PC-3 (cell line): ENCODE measurements around the gene SYNJ2. TPM values are rescaled to one million over a fixed set of nuclear protein-coding genes. Genes with fewer than 3 reads are reported as not detected.

Experiments used
- ATAC-seq: fragments of 200-7000 bp; cut with Tn5 transposase; 2 replicates; pipeline ENCODE4 v1.9.1; 2020; ENCODE audit warnings: mild to moderate bottlenecking, moderate library complexity
- BruUV-seq: library from RNA; stranded (reverse); fragments of 400-500 nt; replicated peaks from 2 replicates; lab custom pipeline; 2021; lab: Mats Ljungman, UMichigan
- CTCF ChIA-PET: fragments of 300-600 bp; sonication (Branson Sonifier 250); formaldehyde crosslinking; loops from one replicate; lab custom pipeline; 2022; ENCODE audit warnings: antibody characterized with exemption; lab: Charles Lee
- POLR2A ChIA-PET: fragments of 300-600 bp; sonication (Branson Sonifier 250); formaldehyde crosslinking; loops from one replicate; lab custom pipeline; 2022; ENCODE audit warnings: antibody characterized with exemption; ENCODE audit not compliant: unreplicated experiment; lab: Charles Lee
- DNase-seq: peaks from one replicate; pipeline ENCODE4 v3.0.0-alpha.2; 2015
- H2AFZ ChIP-seq: fragments of 300-600 bp; sonication (generic); 2 replicates; pipeline ENCODE4 v1.6.0; 2016; ENCODE audit warnings: antibody characterized with exemption, low read length
- H3F3A ChIP-seq: fragments of 300-600 bp; sonication (generic); one replicate; pipeline ENCODE4 v1.6.0; 2017; ENCODE audit warnings: antibody characterized with exemption, low read length, control low read depth, mild to moderate bottlenecking; ENCODE audit not compliant: unreplicated experiment
- H3K27ac ChIP-seq: fragments of 300-600 bp; sonication (generic); 2 replicates; pipeline ENCODE4 v1.5.1; 2016; ENCODE audit warnings: mild to moderate bottlenecking, low read length
- H3K27me3 ChIP-seq: fragments of 300-600 bp; sonication (generic); 2 replicates; pipeline ENCODE4 v1.6.1; 2016; ENCODE audit warnings: low read length, mixed read lengths
- H3K36me3 ChIP-seq: fragments of 300-600 bp; sonication (generic); 2 replicates; pipeline ENCODE4 v1.6.1; 2016; ENCODE audit warnings: low read depth, mixed run types, low read length, mixed read lengths
- H3K4me1 ChIP-seq: fragments of 300-600 bp; sonication (generic); 2 replicates; pipeline ENCODE4 v1.5.1; 2016; ENCODE audit warnings: low read length; ENCODE audit not compliant: insufficient read depth
- H3K4me2 ChIP-seq: fragments of 300-600 bp; sonication (generic); 2 replicates; pipeline ENCODE4 v1.6.0; 2016; ENCODE audit warnings: low read length
- H3K4me3 ChIP-seq: fragments of 300-600 bp; sonication (generic); 2 replicates; pipeline ENCODE4 v1.5.1; 2016; ENCODE audit warnings: mild to moderate bottlenecking, low read length, mixed read lengths
- H3K79me2 ChIP-seq: fragments of 300-600 bp; sonication (generic); 2 replicates; pipeline ENCODE4 v1.6.1; 2017; ENCODE audit warnings: low read length, mixed read lengths
- H3K9ac ChIP-seq: fragments of 300-600 bp; sonication (generic); 2 replicates; pipeline ENCODE4 v1.6.0; 2016; ENCODE audit warnings: mild to moderate bottlenecking, low read length
- H3K9me2 ChIP-seq: fragments of 300-600 bp; sonication (generic); replicated peaks from 2 replicates; pipeline ENCODE4 v1.6.1; 2016; ENCODE audit warnings: mixed run types, low read length, mixed read lengths
- H3K9me3 ChIP-seq: fragments of 300-600 bp; sonication (generic); 2 replicates; pipeline ENCODE4 v1.6.1; 2016; ENCODE audit warnings: low read length, mixed read lengths
- H4K20me1 ChIP-seq: fragments of 300-600 bp; sonication (generic); 2 replicates; pipeline ENCODE4 v1.6.1; 2016; ENCODE audit warnings: low read length, mixed read lengths
- CTCF ChIP-seq: fragments of 300-600 bp; sonication (generic); conservative IDR thresholded peaks from 2 replicates; pipeline ENCODE4 v1.5.1; 2017; ENCODE audit warnings: antibody characterized with exemption, low read depth, mild to moderate bottlenecking, low read length
- EZH2 ChIP-seq: fragments of 300-600 bp; sonication (generic); IDR thresholded peaks from one replicate; pipeline ENCODE4 v1.6.1; 2017; ENCODE audit warnings: antibody characterized with exemption, mild to moderate bottlenecking, low read length; ENCODE audit not compliant: unreplicated experiment
- EZH2phosphoT487 ChIP-seq: fragments of 300-600 bp; sonication (generic); IDR thresholded peaks from 2 replicates; pipeline ENCODE4 v1.6.1; 2018; ENCODE audit warnings: mild to moderate bottlenecking, antibody characterized with exemption, low read length, borderline replicate concordance
- intact Hi-C: fragments of 100-400 bp; cut with micrococcal nuclease; formaldehyde crosslinking; loops from 2 replicates; pipeline ENCODE4 v1.9.0; 2023
- total RNA-seq: library from RNA; depleted of rRNA; stranded (reverse); fragments of >200 nt; gene quantifications from 2 replicates; pipeline ENCODE4 v1.2.3, GENCODE V29; 2014

The SYNJ2 gene
- total RNA-seq, 1 experiment from 2014 or later = 21.5 TPM

GRCh38 chr6:158078320-158078719, 96.7 kb downstream of the SYNJ2 start:
- H3K79me2 ChIP-seq = no peaks in the 10 kb centered on the region
- H3K9ac ChIP-seq = no peak overlapping the region
- H3F3A ChIP-seq = no peaks in the 10 kb centered on the region
- CTCF ChIA-PET = no interaction called here
- no peak overlapping the region for H2AFZ ChIP-seq
- no peaks in the 10 kb centered on the region for H3K27me3 ChIP-seq
- no peaks in the 10 kb centered on the region for H3K9me3 ChIP-seq
- no peaks in the 10 kb centered on the region for H3K9me2 ChIP-seq
- H4K20me1 ChIP-seq = no peaks in the 10 kb centered on the region
- H3K4me1 ChIP-seq = no peaks in the 10 kb centered on the region
- no peak for TF ChIP-seq EZH2
- TF ChIP-seq EZH2phosphoT487 = no peak
- TF ChIP-seq CTCF = no peak
- ATAC-seq = no peak
- no peak overlapping the region for H3K4me2 ChIP-seq
- no peak overlapping the region for H3K27ac ChIP-seq
- POLR2A ChIA-PET = no interaction called here
- DNase-seq = no peak
- BruUV-seq = no TSS peak
- H3K4me3 ChIP-seq = no peak overlapping the region
- intact Hi-C loops = no loop called here
- H3K36me3 ChIP-seq = peaks cover 6% of the 10 kb centered on the region; the same call in 1 of the 2 replicates

DNA sequence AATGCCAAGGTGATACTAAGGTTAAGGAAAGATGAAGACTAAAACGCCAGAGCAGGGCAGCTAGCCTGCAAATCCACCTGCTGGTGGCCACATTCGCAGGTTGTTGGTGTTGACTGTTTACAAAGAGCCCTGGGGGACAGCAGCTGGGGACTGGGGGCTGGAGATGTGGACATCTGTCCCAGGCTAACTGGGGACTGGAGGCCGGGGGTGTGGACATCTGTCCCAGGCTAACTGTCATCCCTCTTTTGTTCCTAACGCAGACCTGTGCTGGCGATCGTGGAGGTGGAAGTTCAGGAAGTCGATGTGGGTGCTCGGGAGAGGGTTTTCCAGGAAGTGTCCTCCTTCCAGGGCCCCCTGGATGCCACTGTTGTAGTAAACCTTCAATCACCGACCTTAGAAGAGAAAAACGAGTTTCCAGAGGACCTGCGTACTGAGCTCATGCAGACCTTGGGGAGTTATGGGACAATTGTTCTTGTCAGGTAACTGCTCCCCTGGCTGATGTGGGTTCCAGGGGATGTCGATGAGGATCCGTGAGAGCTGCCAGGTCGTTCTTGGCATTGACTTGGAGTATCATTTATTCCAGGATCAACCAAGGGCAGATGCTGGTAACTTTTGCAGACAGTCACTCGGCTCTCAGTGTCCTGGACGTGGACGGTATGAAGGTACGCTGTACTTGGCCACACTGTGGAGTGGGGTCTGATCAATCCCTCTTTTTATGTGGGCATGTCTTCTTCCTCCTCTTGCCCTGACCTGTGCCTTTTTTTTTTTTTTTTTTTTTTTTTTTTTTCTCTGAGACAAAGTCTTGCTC, 99.4 kb downstream of the SYNJ2 start:
- H3F3A ChIP-seq = no peaks in the 10 kb centered on the region
- H3K4me3 ChIP-seq = no peak overlapping the region
- H3K9me3 ChIP-seq = no peaks in the 10 kb centered on the region
- no peak overlapping the region for H3K9ac ChIP-seq
- no peak overlapping the region for H2AFZ ChIP-seq
- ATAC-seq (no peak), DNase-seq (no peak)
- intact Hi-C loops = no loop called here
- TF ChIP-seq CTCF (no peak), EZH2 (no peak), EZH2phosphoT487 (no peak)
- H3K79me2 ChIP-seq = no peaks in the 10 kb centered on the region
- H4K20me1 ChIP-seq = no peaks in the 10 kb centered on the region
- H3K36me3 ChIP-seq = peaks cover 9% of the 10 kb centered on the region; the same call in 1 of the 2 replicates
- BruUV-seq = no TSS peak
- H3K4me2 ChIP-seq = no peak overlapping the region
- no peaks in the 10 kb centered on the region for H3K9me2 ChIP-seq
- H3K27me3 ChIP-seq = no peaks in the 10 kb centered on the region
- no peak overlapping the region for H3K27ac ChIP-seq
- CTCF ChIA-PET = no interaction called here
- no peaks in the 10 kb centered on the region for H3K4me1 ChIP-seq
- POLR2A ChIA-PET = no interaction called here

- DNase-seq = no peak
- no TSS peak for BruUV-seq
- no peaks in the 10 kb centered on the region for H4K20me1 ChIP-seq
- H3K4me2 ChIP-seq = no peak overlapping the region
- no peak overlapping the region for H3K27ac ChIP-seq
- no peak overlapping the region for H3K9ac ChIP-seq
- H3K4me1 ChIP-seq = no peaks in the 10 kb centered on the region
- intact Hi-C loops = no loop called here
- no peaks in the 10 kb centered on the region for H3K79me2 ChIP-seq
- no peak overlapping the region for H2AFZ ChIP-seq
- H3K4me3 ChIP-seq = no peak overlapping the region
- TF ChIP-seq CTCF = no peak
- TF ChIP-seq EZH2phosphoT487 = no peak
- peaks cover 9% of the 10 kb centered on the region; the same call in 1 of the 2 replicates for H3K36me3 ChIP-seq
- H3F3A ChIP-seq = no peaks in the 10 kb centered on the region
- no peaks in the 10 kb centered on the region for H3K9me2 ChIP-seq
- no peaks in the 10 kb centered on the region for H3K9me3 ChIP-seq
- CTCF ChIA-PET = no interaction called here
- POLR2A ChIA-PET = no interaction called here
- ATAC-seq = no peak
- no peaks in the 10 kb centered on the region for H3K27me3 ChIP-seq
Observed at GRCh38 chr6:158081657-158081935, 99.9 kb downstream of the SYNJ2 start.
